Stimulated activated CD4-positive, alpha-beta T cell treated with anti-CD3 and anti-CD28 coated beads, TNF-alpha, amount 100 ng/mL, for 4 hours (primary cell): Measurements from ENCODE around the gene ACYP2.
"Not testable (repeated sequence)": the region's sequence is repeated elsewhere in the genome, so short reads cannot be mapped to it uniquely, and the experiment has no call there.

Source experiments
- DNase-seq, 3 experiments: peaks; one replicate each; pipeline ENCODE4 v3.0.0-alpha.2; 2020; ENCODE audit warnings: low read depth in 3 of 3

ACYP2 gene

GRCh38 chr2:54099370-54099769 is 16.0 kb upstream of the ACYP2 start:
- DNase-seq, result no peak

- DNase-seq, result no peak
These were observed 15.4 kb upstream of the ACYP2 start for GRCh38 chr2:54099829-54100585.

GRCh38 chr2:54100772-54101171 is 14.6 kb upstream of the ACYP2 start:
- DNase-seq, result no peak

- DNase-seq, result peak in 1 of 3 experiments; percentile 2
These were observed 11.7 kb upstream of the ACYP2 start for GRCh38 chr2:54103454-54104314.

GRCh38 chr2:54106631-54107454 is 8.6 kb upstream of the ACYP2 start:
- peak in 1 of 3 experiments; percentile 20 for DNase-seq

GRCh38 chr2:54107455-54107764 is 8.0 kb upstream of the ACYP2 start:
- DNase-seq, result no peak

GRCh38 chr2:54107903-54108615 is 7.4 kb upstream of the ACYP2 start:
- DNase-seq, result no peak

GRCh38 chr2:54109848-54110247 is 5.6 kb upstream of the ACYP2 start:
- DNase-seq, result no peak

GRCh38 chr2:54114479-54114878 is 936 bp upstream of the ACYP2 start:
- not testable (repeated sequence) for DNase-seq

- no peak for DNase-seq
These were observed 505 bp upstream of the ACYP2 start for GRCh38 chr2:54114936-54115283.

GRCh38 chr2:54116598-54116997 is 1.2 kb downstream of the ACYP2 start:
- DNase-seq, result not testable (repeated sequence)

- no peak for DNase-seq
These were observed 5.5 kb downstream of the ACYP2 start for GRCh38 chr2:54120950-54121349.

- no peak for DNase-seq
These were observed 6.9 kb downstream of the ACYP2 start for GRCh38 chr2:54122171-54122935.

- DNase-seq, result no peak
These were observed 7.5 kb downstream of the ACYP2 start for GRCh38 chr2:54122939-54123338.

- not testable (repeated sequence) for DNase-seq
These were observed 11.8 kb downstream of the ACYP2 start for GRCh38 chr2:54127174-54127573.

GRCh38 chr2:54133056-54133455 is 17.6 kb downstream of the ACYP2 start:
- DNase-seq, result no peak

- DNase-seq, result no peak
These were observed 23.8 kb downstream of the ACYP2 start for GRCh38 chr2:54139210-54139609.

GRCh38 chr2:54143780-54144179 is 28.4 kb downstream of the ACYP2 start:
- DNase-seq, result no peak

- DNase-seq, result no peak
These were observed 33.0 kb downstream of the ACYP2 start for GRCh38 chr2:54148391-54148790.

- no peak for DNase-seq
These were observed 34.4 kb downstream of the ACYP2 start for GRCh38 chr2:54149638-54150441.
